ENCODE data around the gene DLL4. TPM values are rescaled to one million over a fixed set of nuclear protein-coding genes. Genes with fewer than 3 reads are reported as not detected.

The DLL4 gene
- polyA plus RNA-seq, 4 donors, result 6.9 to 8.4 (median 8.0) TPM

- no peak for DNase-seq (ENCODE audit: low read depth in 4 of 4, low spot score in 2 of 4)
Measured at GRCh38 chr15:40984964-40985363, 55.8 kb downstream of the DLL4 start.

DNA sequence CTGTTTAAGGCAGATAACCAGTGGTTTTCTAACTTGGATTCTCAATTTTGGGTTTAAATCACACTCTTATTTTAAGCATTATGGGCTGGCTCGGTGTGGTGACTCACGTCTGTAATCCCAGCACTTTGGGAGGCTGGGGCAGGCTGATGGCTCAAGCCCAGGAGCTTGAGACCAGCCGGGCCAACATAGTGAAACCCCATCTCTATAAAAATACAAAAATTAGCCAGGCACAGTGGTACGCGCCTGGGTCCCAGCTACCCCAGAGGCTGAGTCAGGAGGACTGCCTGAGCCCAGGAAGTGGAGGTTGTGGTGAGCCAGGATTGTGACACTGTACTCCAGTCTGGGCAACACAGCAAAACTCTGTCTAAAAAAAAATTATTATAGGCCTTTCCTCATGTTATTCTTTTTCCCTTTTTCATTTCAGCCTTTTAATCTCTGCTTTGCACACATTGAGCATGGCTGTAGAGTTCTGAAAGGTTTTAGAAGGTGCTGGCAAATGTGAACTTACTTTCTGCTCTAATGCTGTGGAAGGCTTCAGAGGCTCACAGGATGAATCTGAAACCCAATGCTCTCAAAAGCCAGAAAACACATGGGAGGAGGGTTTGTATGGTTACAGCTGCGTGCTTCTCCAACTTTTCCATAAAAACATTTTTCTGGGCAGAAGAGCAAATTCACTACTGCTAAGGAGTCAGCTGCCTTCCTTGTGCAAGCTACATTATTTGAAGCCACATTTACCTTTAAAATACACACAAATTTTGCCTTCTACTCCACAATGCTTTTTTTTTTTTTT lies 56.6 kb downstream of the DLL4 start:
- DNase-seq (ENCODE audit: low read depth in 4 of 4, low spot score in 2 of 4), result no peak

GRCh38 chr15:40986820-40987219 lies 57.7 kb downstream of the DLL4 start:
- DNase-seq (ENCODE audit: low read depth in 4 of 4, low spot score in 2 of 4), result no peak

DNA sequence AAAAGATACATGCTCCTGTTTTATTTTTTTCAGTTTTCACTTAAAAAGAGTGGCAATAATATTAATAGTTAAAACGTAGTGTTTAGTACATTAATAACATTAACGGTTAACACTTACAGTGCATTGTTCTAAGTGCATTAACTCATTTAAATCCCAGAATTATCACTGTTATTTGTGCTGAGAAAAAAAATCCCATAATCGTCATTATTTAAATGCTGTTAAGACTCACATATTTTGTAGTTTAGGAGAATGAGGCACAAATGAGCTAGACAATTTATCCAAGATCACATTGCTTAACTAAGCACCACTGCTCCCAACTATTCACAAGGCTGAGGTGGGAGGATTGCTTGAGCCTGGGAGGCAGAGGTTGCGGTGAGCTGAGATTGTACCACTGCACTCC lies 59.0 kb downstream of the DLL4 start:
- no peak for DNase-seq (ENCODE audit: low read depth in 4 of 4, low spot score in 2 of 4)

Other genes starting within 250 kb of the DLL4 start
- gene RAD51, start 234.2 kb upstream of the DLL4 start, polyA plus RNA-seq (ENCODE audit: insufficient read length in 4 of 4), result 10 to 100 TPM; 12.5 to 14.0 (median 13.2) TPM
- gene RMDN3, start 174.1 kb upstream of the DLL4 start, polyA plus RNA-seq (ENCODE audit: insufficient read length in 4 of 4), result 10 to 100 TPM; 35.7 to 45.7 (median 43.2) TPM
- gene GCHFR, start 165.3 kb upstream of the DLL4 start, polyA plus RNA-seq (ENCODE audit: insufficient read length in 4 of 4), result 10 to 100 TPM; 41.0 to 51.6 (median 47.2) TPM
- gene C15orf62, start 159.4 kb upstream of the DLL4 start, polyA plus RNA-seq (ENCODE audit: insufficient read length in 4 of 4), result 1 to 10 TPM; 1.6 to 4.9 (median 3.2) TPM
- 10 to 100 TPM; 24.9 to 34.9 (median 28.5) TPM for gene ZFYVE19, start 122.3 kb upstream of the DLL4 start, polyA plus RNA-seq (ENCODE audit: insufficient read length in 4 of 4)
- gene DNAJC17, start 121.9 kb upstream of the DLL4 start, polyA plus RNA-seq (ENCODE audit: insufficient read length in 4 of 4), result 10 to 100 TPM; 38.0 to 45.4 (median 41.7) TPM
- under 1 TPM; 0.48 to 0.99 (median 0.70) TPM for gene PPP1R14D, start 100.6 kb upstream of the DLL4 start, polyA plus RNA-seq (ENCODE audit: insufficient read length in 4 of 4)
- gene SPINT1, start 85.3 kb upstream of the DLL4 start, polyA plus RNA-seq (ENCODE audit: insufficient read length in 4 of 4), result 10 to 100 TPM; 62.6 to 78.0 (median 69.5) TPM
- gene RHOV, start 55.1 kb upstream of the DLL4 start, polyA plus RNA-seq (ENCODE audit: insufficient read length in 4 of 4), result 1 to 10 TPM; 1.6 to 2.3 (median 1.8) TPM
- 10 to 100 TPM; 16.8 to 19.9 (median 18.7) TPM for gene VPS18, start 34.9 kb upstream of the DLL4 start, polyA plus RNA-seq (ENCODE audit: insufficient read length in 4 of 4)
- 1 to 10 TPM; 3.1 to 4.9 (median 3.8) TPM for gene CHAC1, start 24.1 kb downstream of the DLL4 start, polyA plus RNA-seq (ENCODE audit: insufficient read length in 4 of 4)
- 10 to 100 TPM; 19.8 to 26.1 (median 22.7) TPM for gene INO80, start 186.9 kb downstream of the DLL4 start, polyA plus RNA-seq (ENCODE audit: insufficient read length in 4 of 4)